Psoas muscle (tissue), 8 donors: ENCODE data around the gene RWDD3. TPM values are rescaled to one million over a fixed set of nuclear protein-coding genes. Genes with fewer than 3 reads are reported as not detected.

Source experiments
- ATAC-seq, 4 donors: fragments of 200-7000 bp; cut with Tn5 transposase; one replicate each; pipeline ENCODE4 v1.9.1; 2020; ENCODE audit warnings: moderate library complexity in 3 of 4, mild to moderate bottlenecking in 2 of 4
- DNase-seq, 2 donors: peaks; one replicate each; pipeline ENCODE4 v3.0.0-alpha.2; 2020
- H3K27ac ChIP-seq: fragments of 200-600 bp; one replicate; pipeline ENCODE4 v1.8.0; 2022
- H3K27me3 ChIP-seq, 3 donors: fragments of 200-600 bp in 1 of 3; one replicate each; pipeline versions ENCODE4 v1.6.1 to v1.8.0; 2013 to 2022; ENCODE audit warnings: low read length in 2 of 3, mild to moderate bottlenecking in 2 of 3, moderate library complexity in 1 of 3; ENCODE audit not compliant: insufficient read depth in 3 of 3
- H3K36me3 ChIP-seq, 2 donors: fragments of 200-600 bp in 1 of 2; one replicate each; pipeline versions ENCODE4 v1.6.1 to v1.8.0; 2013 to 2022; ENCODE audit warnings: low read depth in 1 of 2, mild to moderate bottlenecking in 1 of 2, moderate library complexity in 1 of 2; ENCODE audit not compliant: insufficient read depth in 1 of 2
- H3K4me1 ChIP-seq: fragments of 200-600 bp; one replicate; pipeline ENCODE4 v1.8.0; 2022
- H3K4me3 ChIP-seq: fragments of 200-600 bp; one replicate; pipeline ENCODE4 v1.8.0; 2022; ENCODE audit warnings: mild to moderate bottlenecking
- H3K9me3 ChIP-seq: fragments of 200-600 bp; one replicate; pipeline ENCODE4 v1.8.0; 2022
- WGBS, 3 donors: extraction: QIAGEN DNeasy Blood & Tissue Kit; methylation state at CpG; one replicate each; pipeline versions ENCODE4 v1.1.6 to v1.1.7; 2013; 5-methylcytosine and 5-hydroxymethylcytosine counted together
- intact Hi-C, 2 donors: fragments of 100-400 bp; cut with DNase I; formaldehyde crosslinking; loops; one replicate each; pipeline versions ENCODE4 v1.11.0 to v1.14.2; 2022
- polyA plus RNA-seq, 3 donors: library from polyadenylated mRNA; stranded (reverse); fragments of 200-250 nt; gene quantifications; one replicate each; pipeline ENCODE4 v1.2.3, GENCODE V29; 2013
- total RNA-seq, 4 donors: library from RNA; stranded (reverse); fragmentation: NEBNext Ultra II Directional in 2 of 4; extraction: Animal tissue kit (Norgen Biotek cat#: 25700) in 2 of 4; gene quantifications; one replicate each; pipeline versions ENCODE4 v1.2.1 to v1.2.4, GENCODE V29; 2021 to 2023
- TF ChIP-seq, protein P1 (sequence below): fragments of 200-600 bp; IDR thresholded peaks from one replicate; pipeline ENCODE4 v1.8.0; 2022; ENCODE audit warnings: antibody characterized with exemption
- donor health status: healthy with polysubstance abuse.
- donor health status: DM: no; HTN: no; CAD: no; lungs with moderate emphysema.
- donor health status: Bipolar disorder and iron deficiency.
- donor health status: healthy.
- donor health status: DM: yes; HTN: yes; CAD: no.
- donor health status: DM: no; HTN: no; CAD: no.
- donor health status: DM: no; HTN: no; CAD: no.
- donor health status: DM: yes; HTN: yes; CAD: no.

The RWDD3 gene
- total and polyA plus RNA-seq, 7 donors = 8.3 to 17.6 (median 12.5) TPM

DNA sequence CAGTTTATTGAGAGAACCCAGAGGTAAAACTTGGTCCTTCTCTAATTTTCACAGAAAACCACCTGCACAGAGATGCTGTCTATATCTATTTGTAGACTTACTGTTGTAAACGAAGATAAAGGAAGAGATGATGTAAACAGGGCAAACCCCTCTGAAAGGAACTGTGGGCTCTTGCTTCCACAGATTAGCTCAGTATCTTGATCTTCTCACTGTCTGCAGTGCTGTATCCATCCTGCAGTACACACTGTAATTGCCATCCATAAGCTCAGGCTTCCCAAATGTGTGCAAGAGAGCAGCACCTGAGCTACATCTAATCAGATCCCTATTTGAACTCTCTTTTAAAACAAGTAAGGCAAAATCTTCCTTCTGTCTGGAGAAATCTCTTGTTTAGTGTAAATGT is 16.6 kb upstream of the RWDD3 start:
- ATAC-seq = no peak
- no peak for DNase-seq
- Histone ChIP-seq H3K4me3 (no peak overlapping the region), H3K27me3 (no peaks in the 10 kb centered on the region), H3K9me3 (no peaks in the 10 kb centered on the region), H3K27ac (no peak overlapping the region), H3K36me3 (no peaks in the 10 kb centered on the region), H3K4me1 (no peaks in the 10 kb centered on the region)
- TF ChIP-seq, protein P1, sequence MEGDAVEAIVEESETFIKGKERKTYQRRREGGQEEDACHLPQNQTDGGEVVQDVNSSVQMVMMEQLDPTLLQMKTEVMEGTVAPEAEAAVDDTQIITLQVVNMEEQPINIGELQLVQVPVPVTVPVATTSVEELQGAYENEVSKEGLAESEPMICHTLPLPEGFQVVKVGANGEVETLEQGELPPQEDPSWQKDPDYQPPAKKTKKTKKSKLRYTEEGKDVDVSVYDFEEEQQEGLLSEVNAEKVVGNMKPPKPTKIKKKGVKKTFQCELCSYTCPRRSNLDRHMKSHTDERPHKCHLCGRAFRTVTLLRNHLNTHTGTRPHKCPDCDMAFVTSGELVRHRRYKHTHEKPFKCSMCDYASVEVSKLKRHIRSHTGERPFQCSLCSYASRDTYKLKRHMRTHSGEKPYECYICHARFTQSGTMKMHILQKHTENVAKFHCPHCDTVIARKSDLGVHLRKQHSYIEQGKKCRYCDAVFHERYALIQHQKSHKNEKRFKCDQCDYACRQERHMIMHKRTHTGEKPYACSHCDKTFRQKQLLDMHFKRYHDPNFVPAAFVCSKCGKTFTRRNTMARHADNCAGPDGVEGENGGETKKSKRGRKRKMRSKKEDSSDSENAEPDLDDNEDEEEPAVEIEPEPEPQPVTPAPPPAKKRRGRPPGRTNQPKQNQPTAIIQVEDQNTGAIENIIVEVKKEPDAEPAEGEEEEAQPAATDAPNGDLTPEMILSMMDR = no peak
- WGBS, 3 donors = 61 to 83% (median 70%) methylated on average over 1 of the region's 1 CpG
- intact Hi-C loops = loop anchor here in 1 of 2 donors (5.0 kb wide), 1 partner anchor 1500 kb away; no protein-coding TSS in a partner anchor

DNA sequence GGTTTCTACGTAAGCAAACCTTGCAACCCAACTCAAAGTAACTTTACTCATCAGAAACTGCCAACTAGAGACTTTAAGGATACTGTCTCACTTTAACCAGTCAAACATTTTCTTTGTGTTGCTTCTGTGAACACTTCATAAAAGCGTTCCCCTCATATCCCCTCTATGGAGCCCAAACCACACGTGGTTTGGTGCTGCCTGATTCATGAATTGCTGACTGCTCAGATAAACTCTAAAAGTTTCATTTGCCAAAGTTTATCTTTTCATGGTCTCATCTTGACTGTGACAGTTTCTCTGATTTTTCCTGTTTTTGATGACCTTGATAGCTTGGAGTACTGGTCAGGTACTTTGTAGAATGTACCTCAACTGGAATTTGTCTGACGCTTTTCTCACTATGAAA is 14.6 kb upstream of the RWDD3 start:
- WGBS, 3 donors = 95 to 97% (median 97%) methylated on average over 4 of the region's 4 CpGs
- Histone ChIP-seq H3K27me3 (no peaks in the 10 kb centered on the region), H3K9me3 (no peaks in the 10 kb centered on the region), H3K27ac (no peak overlapping the region), H3K36me3 (no peaks in the 10 kb centered on the region), H3K4me3 (no peak overlapping the region), H3K4me1 (no peaks in the 10 kb centered on the region)
- ATAC-seq (no peak), DNase-seq (no peak)
- intact Hi-C loops = loop anchor here in 1 of 2 donors (5.0 kb wide), 1 partner anchor 1502 kb away; no protein-coding TSS in a partner anchor
- TF ChIP-seq, protein P1 = no peak

DNA sequence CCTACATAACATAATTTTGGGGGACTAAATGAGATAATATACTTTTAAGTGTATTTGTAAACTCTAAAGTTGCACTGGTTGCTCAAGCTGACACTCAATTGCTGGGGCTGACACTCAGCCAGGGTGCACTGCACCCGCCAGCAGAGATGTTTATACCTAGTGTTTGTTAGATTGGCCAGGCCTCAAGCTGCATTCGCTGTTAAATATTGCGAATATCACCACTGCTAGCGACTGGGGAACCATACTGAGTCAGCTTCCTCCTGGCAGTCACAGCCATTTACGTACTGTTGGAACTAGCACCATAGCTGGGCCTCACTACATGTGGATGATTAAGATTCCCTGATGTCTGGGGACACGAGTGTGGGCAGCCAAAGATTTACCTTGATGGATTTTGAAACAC is 12.7 kb upstream of the RWDD3 start:
- 84 to 89% (median 84%) methylated on average over 6 of the region's 6 CpGs for WGBS, 3 donors
- TF ChIP-seq, protein P1 = no peak
- Histone ChIP-seq H3K27ac (no peak overlapping the region), H3K27me3 (no peaks in the 10 kb centered on the region), H3K4me1 (peaks cover 9% of the 10 kb centered on the region), H3K36me3 (no peaks in the 10 kb centered on the region), H3K4me3 (no peak overlapping the region), H3K9me3 (no peaks in the 10 kb centered on the region)
- no peak for DNase-seq
- intact Hi-C loops = no loop called here
- ATAC-seq = no peak

DNA sequence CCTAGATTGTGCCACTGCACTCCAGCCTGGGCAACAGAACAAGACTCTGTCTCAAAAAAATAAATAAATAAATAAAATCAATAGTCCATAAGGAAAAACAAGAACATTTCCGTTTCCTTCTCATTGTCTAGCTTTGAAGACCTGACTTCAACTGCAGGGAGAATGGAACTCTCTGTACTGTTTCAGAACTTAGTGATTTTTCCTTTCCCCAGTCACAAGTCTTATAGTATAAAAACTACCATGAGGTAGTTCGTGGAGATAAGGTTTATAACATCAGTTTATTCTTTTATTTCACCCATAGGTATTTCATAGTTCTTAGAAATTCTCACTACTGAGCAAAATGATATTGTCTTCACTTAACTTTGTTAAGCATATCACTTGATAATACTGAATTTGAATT is 11.4 kb upstream of the RWDD3 start:
- ATAC-seq = no peak
- Histone ChIP-seq H3K4me3 (no peak overlapping the region), H3K27ac (no peak overlapping the region), H3K27me3 (no peaks in the 10 kb centered on the region), H3K36me3 (no peaks in the 10 kb centered on the region), H3K4me1 (peaks cover 21% of the 10 kb centered on the region), H3K9me3 (no peaks in the 10 kb centered on the region)
- DNase-seq = no peak
- 83 to 87% (median 85%) methylated on average over 2 of the region's 2 CpGs for WGBS, 3 donors
- TF ChIP-seq, protein P1 = no peak
- intact Hi-C loops = no loop called here

DNA sequence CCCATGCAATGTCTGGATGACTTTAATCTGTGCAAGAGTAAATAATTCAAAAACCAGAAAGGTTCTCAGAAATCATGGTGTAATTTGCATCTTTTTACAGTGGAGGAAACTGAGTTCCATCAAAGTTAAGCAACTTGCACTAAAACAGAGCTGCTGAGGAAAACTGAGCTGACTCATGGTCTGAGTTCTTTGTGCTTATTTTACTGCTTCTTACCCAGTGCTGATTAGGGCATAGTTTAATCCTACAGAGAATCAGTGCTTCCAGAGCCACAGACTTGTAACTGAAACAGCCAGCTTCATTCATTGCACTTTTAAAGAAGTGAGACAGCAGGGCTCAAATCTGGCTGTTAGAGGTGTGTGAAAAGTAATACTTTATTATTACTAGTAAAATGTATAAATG is 10.9 kb upstream of the RWDD3 start:
- H3K27me3 ChIP-seq = no peaks in the 10 kb centered on the region
- peaks cover 21% of the 10 kb centered on the region for H3K4me1 ChIP-seq
- intact Hi-C loops = no loop called here
- no peaks in the 10 kb centered on the region for H3K9me3 ChIP-seq
- ATAC-seq (no peak), DNase-seq (no peak)
- no peak overlapping the region for H3K4me3 ChIP-seq
- TF ChIP-seq, protein P1 = no peak
- no peaks in the 10 kb centered on the region for H3K36me3 ChIP-seq
- H3K27ac ChIP-seq = no peak overlapping the region
